CD4-positive, alpha-beta T cell treated with Interferon alpha-2 for 1 hour (primary cell): ENCODE data around the gene KLHL2.
A peak's percentile ranks its signal among the peaks of the same experiment; 100 is the strongest.

ENCODE experiments used
- DNase-seq, 2 donors: peaks; one replicate each; pipeline ENCODE4 v3.0.0-alpha.2; 2020 to 2022

The KLHL2 gene

DNA sequence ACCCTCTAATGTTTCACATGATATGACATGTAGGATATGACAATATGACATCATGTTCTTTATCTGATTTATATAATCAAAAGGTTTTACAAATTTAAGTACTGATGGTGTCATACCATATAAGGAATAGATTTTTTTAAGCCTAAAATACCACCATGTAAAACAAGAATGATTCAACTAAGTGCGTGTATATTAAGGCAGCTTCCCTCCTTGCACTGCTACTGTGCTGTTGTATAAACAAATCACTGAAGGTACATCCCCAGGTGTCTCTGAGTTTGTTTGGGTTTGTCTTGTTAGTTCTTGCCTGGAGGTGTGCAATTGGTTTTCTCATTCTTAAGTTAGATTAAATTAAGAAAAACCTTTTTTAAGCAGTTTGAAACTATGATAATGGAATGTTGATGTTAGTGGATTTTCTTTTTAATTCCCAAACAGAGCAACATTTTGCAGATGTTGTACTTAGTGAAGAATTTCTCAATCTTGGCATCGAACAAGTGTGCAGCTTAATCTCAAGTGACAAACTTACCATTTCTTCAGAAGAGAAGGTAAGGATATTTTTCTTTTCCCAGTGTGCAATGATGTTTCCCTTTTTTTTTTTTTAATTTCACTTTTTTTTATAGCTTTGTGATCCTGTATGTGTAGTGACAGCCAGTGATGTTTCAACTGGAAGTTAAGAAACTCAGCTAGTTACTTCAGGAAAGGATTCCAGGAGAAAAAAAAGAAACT is 86.7 kb downstream of the KLHL2 start:
- DNase-seq, result no peak

DNA sequence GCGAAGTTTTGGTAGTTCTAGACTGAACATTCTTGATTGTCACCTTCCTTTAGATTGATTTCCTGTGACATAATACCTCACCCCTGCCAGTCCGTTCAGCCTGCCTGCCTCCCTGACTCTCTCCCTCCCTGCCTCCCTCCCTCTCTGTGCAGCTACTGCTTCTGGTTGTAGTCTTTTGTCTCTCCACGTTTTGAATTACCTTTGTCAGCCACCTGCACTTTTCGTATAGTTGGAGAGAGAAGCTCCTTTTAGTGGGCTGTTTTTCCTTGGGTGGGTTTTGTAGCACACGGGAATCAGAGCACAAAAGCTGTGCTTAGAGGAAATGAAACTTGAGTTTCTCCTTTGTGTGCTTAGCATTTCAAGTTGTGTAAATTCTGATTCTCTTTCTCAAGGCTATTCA is 87.5 kb downstream of the KLHL2 start:
- peak; percentile 17 to 31 for DNase-seq

DNA sequence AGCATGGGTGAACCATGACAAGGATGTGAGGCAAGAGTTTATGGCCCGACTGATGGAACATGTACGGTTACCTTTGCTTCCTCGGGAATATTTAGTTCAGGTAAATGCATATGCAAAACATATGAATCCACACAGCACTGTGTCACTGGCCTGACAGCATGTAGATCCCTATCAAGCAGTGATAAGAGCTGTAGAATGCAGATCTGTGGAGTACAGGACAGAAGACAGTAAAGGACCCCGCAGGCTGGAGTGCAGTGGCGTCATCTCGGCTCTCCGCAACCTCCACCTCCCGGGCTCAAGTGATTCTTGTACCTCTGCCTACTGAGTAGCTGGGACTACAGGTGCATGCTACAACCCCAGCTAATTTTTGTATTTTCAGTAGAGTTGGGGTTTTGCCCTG is 90.3 kb downstream of the KLHL2 start:
- DNase-seq, result no peak

DNA sequence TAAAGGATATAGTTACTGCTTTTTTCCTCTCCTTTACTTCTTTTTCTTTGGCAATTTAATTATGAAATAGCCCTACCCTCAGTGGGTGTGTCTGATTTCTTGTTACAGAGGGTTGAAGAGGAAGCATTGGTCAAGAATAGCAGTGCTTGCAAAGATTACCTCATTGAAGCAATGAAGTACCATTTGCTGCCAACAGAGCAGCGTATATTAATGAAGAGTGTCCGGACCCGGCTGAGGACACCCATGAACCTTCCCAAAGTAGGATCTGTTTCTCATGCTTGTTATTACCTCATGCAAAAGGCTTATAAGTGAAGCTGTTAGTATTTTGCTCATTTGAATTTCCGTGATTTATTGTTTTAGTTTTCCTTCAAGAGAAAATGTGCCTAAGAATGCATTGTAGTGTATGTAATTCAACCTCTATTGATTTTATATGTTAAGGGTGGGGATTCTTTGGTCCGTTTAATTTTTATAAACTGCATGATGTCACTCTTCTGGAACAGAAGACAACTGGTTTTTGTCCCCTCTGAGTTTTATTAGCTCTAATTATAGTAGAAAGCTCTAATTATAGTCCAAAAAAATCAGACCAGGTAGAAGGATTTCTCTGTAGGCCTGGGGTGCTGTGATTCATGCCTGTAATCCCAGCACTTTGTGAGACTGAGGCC is 92.2 kb downstream of the KLHL2 start:
- no peak for DNase-seq

DNA sequence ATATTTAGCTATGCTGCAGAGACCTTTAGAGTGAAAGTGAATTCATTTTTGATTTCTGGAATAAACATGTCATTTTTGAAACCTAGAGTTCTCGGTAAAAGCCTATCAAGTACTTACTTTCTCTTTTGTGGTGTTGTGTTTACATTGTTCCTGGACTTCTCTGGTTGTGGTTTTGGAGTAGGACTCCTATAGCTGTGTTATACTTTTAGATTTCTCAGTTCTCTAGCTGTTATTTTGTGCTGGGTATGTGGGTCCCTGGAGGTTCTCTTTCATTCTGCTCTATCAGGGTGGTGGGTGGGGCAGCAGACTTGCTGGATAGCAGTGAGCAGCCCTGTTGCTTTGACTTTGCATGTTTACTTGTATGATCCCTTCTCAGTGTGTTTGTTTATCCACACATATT is 94.5 kb downstream of the KLHL2 start:
- DNase-seq, result peak in 1 of 2 donors; percentile 36

DNA sequence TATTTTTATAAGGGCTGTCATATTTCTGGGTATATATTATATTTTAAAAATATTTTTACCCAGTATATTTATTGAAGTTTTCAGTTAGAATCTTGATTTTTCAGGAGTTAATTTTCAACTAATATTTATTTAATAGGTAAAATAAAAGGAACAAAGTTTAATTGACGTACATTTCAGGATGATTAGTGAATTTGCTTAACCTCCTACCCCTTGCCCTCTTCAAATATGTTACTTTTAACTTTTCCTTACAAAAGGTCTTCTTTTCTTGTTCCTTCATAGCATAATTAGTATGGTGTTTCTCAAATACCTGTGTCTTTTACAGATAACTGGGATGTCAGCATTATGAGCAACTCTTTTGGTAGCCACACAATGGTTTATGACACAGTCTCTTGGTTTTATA is 95.3 kb downstream of the KLHL2 start:
- no peak for DNase-seq

DNA sequence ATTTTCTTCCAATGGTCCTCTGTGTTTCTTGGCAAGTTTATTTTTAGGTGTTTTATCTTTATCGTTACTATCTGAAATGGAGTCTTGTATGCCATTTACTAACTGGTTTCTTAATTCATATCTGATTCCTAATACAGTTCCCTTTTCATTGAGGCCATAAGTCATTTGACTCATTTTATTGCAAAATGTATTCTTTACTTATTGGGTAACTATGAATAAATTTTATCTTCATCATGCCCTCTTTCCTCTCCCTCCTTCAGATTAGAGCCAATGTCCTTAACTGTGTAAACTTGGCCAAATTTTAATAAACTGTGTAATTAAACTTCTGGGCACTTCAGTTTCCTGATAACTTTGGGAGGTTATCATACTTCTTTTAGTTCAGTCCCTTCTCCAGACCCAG is 100.8 kb downstream of the KLHL2 start:
- DNase-seq, result no peak

DNA sequence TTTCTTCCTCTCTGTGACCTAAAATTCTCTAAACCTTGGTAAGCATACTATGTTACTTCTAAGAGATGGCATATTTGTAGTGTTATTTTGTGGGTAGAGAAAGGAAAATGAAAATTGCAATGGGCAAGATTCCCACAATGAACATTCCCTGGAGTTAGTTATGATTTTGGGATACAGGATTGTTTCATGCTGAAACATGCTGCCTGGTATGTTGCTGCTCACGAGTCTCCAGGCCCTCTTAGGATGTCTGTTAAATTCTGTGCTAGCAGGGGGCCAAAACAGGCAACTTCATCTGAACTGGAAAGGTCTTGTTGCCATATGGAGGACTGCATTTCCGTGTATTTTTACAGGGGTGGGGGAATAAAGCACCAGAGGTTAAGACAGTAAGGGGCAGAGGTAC is 101.2 kb downstream of the KLHL2 start:
- no peak for DNase-seq

DNA sequence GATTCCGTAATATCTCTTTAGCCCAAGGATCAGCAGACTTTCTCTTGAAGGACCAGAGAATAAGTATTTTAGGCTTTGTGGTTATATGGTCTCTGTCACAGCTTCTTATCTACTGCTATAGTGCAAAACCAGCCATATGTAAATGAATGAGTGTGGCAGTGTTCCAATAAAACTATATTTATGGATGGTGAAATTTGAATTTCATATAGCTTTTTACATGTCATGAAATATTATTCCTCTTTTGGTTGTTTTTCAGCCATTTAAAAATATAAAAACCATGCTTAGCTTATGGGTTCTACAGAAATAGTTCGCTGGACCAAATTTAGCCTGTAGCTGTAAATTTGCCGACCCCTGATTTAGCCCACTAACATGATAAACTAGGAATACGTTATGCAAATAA is 102.1 kb downstream of the KLHL2 start:
- no peak for DNase-seq

DNA sequence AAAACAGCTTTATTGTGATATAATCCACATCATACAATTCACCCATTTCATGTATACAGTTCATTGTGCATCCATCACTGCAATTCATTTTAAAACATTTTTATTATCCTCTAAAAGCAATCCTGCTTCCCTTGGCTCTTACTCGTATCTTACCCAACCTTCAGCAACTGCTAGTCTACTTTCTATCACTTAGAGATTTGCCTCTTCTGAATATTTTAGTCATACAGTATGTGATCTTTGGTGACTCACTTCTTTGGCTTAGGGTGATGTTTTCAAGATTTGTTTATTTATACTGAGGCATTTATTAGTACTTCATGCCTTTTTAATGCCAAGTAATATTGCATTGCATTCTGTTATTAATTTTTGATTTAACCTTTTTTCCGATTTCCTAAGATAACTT is 105.1 kb downstream of the KLHL2 start:
- DNase-seq, result no peak

DNA sequence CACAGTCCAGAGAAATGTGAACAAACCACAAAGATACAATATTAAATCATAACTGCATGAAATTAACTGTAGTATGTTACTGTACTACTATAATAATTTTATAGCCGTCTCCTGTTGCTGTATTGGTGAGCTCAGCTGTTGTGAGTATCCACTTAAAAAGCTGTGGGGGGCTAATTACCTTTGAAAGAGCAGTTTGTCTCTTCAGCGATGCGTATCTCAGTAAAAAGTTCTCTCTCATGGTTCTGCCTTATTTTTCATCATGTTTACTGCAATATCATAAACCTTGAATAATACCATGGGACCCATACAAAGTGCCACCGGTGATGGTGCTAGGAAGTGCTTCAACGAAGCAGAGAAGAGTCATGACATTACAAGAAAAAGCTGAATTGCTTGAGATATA is 111.7 kb downstream of the KLHL2 start:
- DNase-seq, result no peak

DNA sequence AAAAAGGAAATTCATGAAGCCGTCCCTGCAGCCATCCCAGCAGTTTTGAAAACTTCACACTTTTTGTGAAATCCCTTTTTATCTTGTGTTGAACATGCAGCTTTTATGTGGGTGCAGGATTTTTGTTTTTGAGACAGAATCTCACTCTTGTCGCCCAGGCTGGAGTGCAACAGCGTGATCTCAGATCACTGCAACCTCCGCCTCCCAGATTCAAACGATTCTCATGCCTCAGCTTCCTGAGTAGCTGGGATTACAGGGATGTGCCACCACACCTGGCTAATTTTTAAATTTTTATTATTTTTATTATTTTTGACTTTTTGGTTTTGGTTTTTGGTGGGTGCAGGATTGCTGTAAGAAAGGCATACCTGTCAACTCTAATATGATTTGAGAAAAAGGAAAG is 112.1 kb downstream of the KLHL2 start:
- DNase-seq, result no peak

DNA sequence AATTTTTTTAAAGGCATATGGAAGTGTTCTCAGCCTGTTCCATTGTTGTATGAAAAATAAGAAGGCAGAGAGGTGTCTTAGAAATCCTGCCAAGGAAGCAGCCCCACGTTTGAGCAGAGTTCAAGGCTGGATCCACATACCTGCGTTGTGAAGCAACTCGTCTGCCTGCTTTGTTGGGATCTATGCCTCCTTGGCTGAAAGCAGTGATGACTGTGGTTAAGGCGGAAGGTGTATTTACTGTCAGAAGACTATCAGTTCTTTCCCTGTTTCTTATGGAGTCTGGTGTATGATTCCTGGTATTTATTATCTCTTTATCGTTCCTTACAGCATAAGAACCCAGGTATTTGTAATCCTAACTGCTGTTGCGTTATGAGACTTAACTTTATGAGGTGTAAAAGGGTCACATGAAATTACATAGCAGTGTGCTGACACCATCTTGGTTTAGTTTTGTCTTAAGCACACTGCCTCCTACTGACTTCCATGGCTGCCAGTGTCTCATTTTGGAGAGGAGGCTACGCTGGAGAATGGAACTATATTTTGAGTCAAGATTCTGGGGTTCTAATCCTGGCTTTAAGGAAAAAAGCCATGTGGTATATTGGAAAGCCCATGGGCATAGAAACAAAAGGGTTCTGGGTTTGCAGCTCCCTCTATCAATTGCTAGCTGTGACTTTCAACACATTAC is 117.0 kb downstream of the KLHL2 start:
- DNase-seq, result no peak

DNA sequence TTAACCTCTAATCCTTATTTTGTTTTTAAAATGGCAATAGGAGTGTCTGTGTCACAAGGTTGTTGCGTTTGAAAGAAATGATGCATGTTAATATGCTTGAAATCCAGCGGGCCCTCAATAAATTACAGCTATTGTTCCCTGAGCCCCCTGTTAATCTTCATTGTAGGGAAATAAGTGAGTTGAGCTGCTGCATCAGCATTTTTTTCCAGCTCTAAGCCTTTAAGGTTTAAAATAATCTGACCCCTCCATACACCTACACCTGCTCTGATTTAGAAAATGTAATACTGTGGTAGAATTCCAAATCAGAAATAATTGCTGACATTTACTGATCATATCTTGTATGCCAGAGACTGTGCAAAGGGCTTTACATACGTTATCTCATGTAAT is 117.5 kb downstream of the KLHL2 start:
- DNase-seq, result no peak

DNA sequence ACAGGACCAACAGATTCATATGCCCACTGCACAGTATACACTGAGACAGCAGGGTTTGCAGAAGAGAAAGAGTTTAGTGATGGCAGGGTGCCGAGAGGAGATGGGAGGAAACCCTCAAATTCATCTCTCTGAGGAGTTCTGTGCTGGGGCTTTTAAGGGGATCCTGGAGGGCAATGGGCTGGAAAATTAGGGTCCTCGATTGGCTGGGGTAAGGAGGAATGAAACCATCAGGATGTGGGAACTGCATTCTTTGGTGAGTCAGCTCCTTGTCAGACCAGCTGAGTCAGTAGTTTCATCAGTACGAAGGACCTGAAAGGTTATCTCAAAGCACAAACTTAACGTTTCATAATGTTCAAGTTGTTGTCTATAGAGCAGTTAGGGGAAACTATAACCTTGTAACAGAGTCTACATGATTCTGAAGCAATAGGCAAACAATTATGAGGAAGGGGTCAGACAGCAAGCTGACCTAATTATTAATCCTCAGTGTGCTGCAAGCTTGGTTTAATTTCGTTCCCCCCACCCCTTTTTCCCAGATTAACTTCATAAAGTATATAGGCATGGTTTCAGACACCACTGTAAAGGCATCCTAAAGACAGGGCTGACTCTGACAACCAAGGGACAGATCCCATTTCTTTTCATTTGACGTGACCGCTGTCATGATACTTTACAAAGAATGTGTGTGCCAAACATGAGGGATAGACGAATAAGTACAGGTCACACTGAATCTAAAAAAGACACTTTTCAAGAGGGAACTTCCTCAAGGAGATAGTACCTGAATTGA is 118.6 kb downstream of the KLHL2 start:
- no peak for DNase-seq

DNA sequence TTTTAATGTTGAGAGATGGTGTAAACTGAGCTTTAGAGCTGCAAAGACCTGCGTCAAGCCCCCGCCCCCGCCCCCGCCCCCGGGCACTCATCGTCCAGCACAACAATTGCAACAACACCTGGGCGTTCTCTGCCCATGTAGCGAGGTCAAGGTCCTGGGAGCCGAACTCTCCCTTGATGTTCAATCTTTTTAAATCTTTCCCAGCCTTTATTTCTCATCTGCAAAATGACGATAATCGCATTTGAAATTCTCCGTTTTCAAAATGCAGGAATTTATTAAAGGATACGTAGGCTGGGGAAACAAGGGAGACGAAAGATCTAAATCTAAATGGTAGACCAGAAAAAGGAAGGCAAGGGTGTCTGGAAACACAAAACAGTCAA is 119.5 kb downstream of the KLHL2 start:
- DNase-seq, result peak in 1 of 2 donors; percentile 7

DNA sequence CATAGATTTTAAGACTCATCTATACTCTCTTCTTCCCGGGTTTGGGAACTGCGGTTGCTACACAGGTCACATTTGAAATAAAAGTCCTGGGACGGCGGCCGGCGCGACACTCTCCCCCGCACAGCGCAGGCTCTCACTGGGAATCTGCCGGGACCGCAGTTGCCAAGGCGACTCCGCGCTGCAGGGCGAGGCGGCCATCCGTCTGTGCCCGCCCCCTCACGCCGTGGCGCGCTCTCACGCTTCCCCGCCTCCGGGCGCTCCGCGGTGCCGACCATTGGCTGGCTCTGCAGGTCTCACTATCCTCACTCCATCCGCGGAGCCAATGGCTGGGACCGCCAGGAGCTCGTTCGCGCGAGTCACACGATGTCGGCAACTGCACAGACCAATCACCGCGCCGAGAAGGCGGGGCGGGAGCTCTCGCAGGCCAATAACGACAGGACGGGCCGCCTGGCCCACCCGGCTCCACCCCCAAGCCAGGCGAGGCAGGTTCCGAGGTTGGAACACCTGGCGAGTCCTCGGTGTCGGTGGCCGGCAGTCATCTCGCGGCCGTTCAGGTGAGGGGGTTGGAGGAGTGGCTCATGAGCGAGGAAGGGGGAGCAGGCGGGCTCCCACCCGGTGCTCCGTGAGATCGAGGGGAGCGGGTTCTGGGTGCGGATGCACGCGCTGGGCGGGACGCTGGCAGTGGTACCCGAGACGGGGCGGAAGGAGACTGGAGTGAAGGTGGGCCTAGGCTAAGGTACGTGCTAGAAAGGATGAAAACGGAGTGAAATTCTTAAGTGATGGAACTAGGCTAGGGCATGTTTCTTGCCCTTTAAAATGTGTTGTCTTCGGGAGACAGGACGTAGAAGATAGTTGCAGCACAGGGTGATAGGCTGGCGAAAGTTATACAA is 120.1 kb downstream of the KLHL2 start, which contains the start of gene MSMO1:
MSMO1 (plus strand) TSS at position 459 of the 890 bp plus-strand sequence. CDS start 5,702 bp downstream, outside the sequence.
- peak; percentile 97 to 98 for DNase-seq

DNA sequence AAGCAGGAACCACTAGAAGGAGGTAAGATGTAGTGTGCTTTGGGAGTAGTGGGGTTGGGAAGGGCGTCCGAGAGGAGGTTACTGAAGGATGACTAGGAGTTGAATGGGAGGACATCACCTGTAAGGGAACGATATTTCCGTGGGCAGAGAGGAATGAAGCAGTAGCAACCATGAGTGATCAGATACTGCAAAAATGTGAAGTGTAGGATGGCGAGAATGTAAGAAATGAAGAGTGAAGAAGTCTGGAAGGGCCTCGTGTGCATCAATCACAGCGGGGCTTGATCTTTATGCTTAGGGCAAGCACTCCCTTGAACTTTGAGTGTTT is 120.7 kb downstream of the KLHL2 start:
- no peak for DNase-seq

DNA sequence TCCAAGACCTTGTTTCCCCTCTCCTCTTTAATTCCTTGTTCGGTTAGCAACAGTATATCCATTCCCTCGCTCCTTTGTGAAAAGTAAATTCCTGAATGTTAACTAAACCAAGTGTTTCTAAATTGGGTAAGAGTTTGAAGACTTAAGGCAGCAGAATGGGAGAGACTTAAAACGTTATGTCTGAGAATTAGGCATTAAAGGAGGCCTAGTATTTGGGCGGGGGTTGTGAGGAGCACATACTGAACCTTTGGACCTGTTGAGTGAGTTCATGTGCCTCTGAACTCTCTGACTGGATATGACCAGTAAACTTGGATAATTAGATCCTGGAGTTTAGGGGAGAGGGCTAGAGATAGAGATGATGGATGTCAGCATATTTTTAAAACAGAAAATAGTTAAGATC is 121.3 kb downstream of the KLHL2 start:
- no peak for DNase-seq

DNA sequence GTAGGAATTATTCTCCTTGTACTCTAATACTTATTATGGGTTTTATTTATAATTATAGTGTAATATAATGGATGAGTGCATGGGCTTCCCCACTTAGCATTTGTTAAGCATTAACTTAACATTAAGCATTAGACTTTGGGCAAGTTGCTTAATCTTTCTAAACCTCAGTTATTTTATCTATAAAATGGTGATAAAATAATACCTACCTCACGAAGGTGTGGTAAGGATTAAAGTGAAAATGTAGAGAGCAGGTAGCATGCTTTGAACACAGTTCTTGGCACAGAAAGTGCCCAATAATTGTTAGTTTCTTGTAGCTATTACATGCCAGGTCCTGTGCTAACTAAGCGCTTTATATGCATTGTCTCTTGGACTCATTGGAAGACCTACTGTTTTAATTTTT is 122.7 kb downstream of the KLHL2 start:
- DNase-seq, result no peak

DNA sequence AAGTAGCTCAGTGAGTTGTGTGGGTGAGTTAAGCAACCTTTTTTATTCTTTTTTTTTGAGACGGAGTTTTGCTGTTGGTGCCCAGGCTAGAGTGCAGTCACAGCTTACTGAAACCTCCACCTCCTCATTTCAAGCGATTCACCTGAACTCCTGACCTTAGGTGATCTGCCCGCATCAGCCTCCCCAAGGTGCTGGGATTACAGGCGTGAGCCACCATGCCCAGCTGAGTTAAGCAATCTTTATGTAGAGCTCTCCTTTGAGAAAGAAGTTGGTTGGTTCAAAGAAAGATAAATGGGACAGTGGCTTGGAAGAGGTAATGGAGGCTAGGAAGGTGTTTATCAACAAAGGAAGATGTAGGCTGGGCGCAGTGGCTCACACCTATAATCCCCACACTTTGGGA is 123.3 kb downstream of the KLHL2 start:
- no peak for DNase-seq

DNA sequence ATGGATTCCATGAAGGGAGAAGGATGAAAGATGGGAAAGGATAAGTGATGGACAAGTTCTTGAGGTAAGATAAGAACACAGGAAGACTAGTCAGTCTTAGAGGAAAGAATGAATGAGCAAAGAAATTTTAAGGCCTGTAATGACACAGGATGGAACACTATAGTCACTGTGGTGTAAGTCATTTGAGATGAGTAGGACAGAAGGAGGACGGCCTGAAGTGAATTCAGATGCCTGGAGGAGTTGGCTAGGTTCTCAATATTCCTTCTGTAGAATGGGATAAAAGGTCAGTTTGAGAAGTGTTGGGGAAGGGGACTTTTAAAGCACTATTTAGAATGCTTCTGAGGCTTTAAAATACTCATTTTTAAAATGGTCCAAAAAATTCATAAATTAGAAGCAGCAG is 124.0 kb downstream of the KLHL2 start:
- no peak for DNase-seq

DNA sequence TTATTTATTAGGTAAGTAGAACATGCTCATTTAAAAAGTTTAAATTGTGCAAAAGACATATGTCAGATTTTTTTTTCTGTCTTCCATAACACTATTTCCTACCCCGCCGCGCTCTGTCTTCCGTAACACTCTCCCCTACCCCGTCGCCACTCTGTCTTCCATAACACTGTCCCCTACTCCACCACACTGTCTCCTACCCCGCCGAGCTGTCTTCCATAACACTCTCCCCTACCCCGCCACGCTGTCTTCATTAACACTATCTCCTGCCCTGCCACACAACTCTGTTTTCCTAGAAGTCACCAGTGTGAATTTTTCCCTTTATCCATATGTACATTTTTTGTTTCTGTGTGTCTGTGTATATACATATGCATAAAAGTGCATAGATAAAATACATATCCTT is 124.5 kb downstream of the KLHL2 start:
- no peak for DNase-seq
